Psoas muscle (tissue), 8 donors: ENCODE measurements around the gene KCTD16. TPM values are rescaled to one million over a fixed set of nuclear protein-coding genes. Genes with fewer than 3 reads are reported as not detected.

Experiments
- ATAC-seq, 4 donors: fragments of 200-7000 bp; cut with Tn5 transposase; one replicate each; pipeline ENCODE4 v1.9.1; 2020; ENCODE audit warnings: moderate library complexity in 3 of 4, mild to moderate bottlenecking in 2 of 4
- DNase-seq, 2 donors: peaks; one replicate each; pipeline ENCODE4 v3.0.0-alpha.2; 2020
- H3K27ac ChIP-seq: fragments of 200-600 bp; one replicate; pipeline ENCODE4 v1.8.0; 2022
- H3K27me3 ChIP-seq, 3 donors: fragments of 200-600 bp in 1 of 3; one replicate each; pipeline versions ENCODE4 v1.6.1 to v1.8.0; 2013 to 2022; ENCODE audit warnings: low read length in 2 of 3, mild to moderate bottlenecking in 2 of 3, moderate library complexity in 1 of 3; ENCODE audit not compliant: insufficient read depth in 3 of 3
- H3K36me3 ChIP-seq, 2 donors: fragments of 200-600 bp in 1 of 2; one replicate each; pipeline versions ENCODE4 v1.6.1 to v1.8.0; 2013 to 2022; ENCODE audit warnings: low read depth in 1 of 2, mild to moderate bottlenecking in 1 of 2, moderate library complexity in 1 of 2; ENCODE audit not compliant: insufficient read depth in 1 of 2
- H3K4me1 ChIP-seq: fragments of 200-600 bp; one replicate; pipeline ENCODE4 v1.8.0; 2022
- H3K4me3 ChIP-seq: fragments of 200-600 bp; one replicate; pipeline ENCODE4 v1.8.0; 2022; ENCODE audit warnings: mild to moderate bottlenecking
- H3K9me3 ChIP-seq: fragments of 200-600 bp; one replicate; pipeline ENCODE4 v1.8.0; 2022
- CTCF ChIP-seq: fragments of 200-600 bp; IDR thresholded peaks from one replicate; pipeline ENCODE4 v1.8.0; 2022; ENCODE audit warnings: antibody characterized with exemption
- whole genome bisulfite sequencing, 3 donors: extraction: QIAGEN DNeasy Blood & Tissue Kit; methylation state at CpG; one replicate each; pipeline versions ENCODE4 v1.1.6 to v1.1.7; 2013; 5-methylcytosine and 5-hydroxymethylcytosine counted together
- intact Hi-C, 2 donors: fragments of 100-400 bp; cut with DNase I; formaldehyde crosslinking; loops; one replicate each; pipeline versions ENCODE4 v1.11.0 to v1.14.2; 2022
- polyA plus RNA-seq, 3 donors: library from polyadenylated mRNA; stranded (reverse); fragments of 200-250 nt; gene quantifications; one replicate each; pipeline ENCODE4 v1.2.3, GENCODE V29; 2013
- total RNA-seq, 4 donors: library from RNA; stranded (reverse); fragmentation: NEBNext Ultra II Directional in 2 of 4; extraction: Animal tissue kit (Norgen Biotek cat#: 25700) in 2 of 4; gene quantifications; one replicate each; pipeline versions ENCODE4 v1.2.1 to v1.2.4, GENCODE V29; 2021 to 2023
- donor health status: healthy with polysubstance abuse.
- donor health status: DM: no; HTN: no; CAD: no; lungs with moderate emphysema.
- donor health status: Bipolar disorder and iron deficiency.
- donor health status: healthy.
- donor health status: DM: yes; HTN: yes; CAD: no.
- donor health status: DM: no; HTN: no; CAD: no.
- donor health status: DM: no; HTN: no; CAD: no.
- donor health status: DM: yes; HTN: yes; CAD: no.

KCTD16 gene
- total and polyA plus RNA-seq, 7 donors: 0.01 to 0.04 (median 0.01) TPM; not detected in 4

- no peak for DNase-seq
- WGBS, 3 donors: 34 to 50% (median 39%) methylated on average over 4 of the region's 4 CpGs
- no peak overlapping the region for H3K4me3 ChIP-seq
- H3K36me3 ChIP-seq: no peaks in the 10 kb centered on the region
- intact Hi-C loops: loop anchor here in 1 of 2 donors (10.0 kb wide), 2 partner anchors 320 to 740 kb away; partner anchors contain the start of gene NR3C1
- no peaks in the 10 kb centered on the region for H3K9me3 ChIP-seq
- TF ChIP-seq CTCF: no peak
- peaks cover 32% of the 10 kb centered on the region for H3K4me1 ChIP-seq
- H3K27ac ChIP-seq: peak overlapping the region; percentile 32
- H3K27me3 ChIP-seq: no peaks in the 10 kb centered on the region
- ATAC-seq: peak in 1 of 4 donors; percentile 32
Observed at GRCh38 chr5:144144956-144145751, 25.5 kb upstream of the KCTD16 start.

- Histone ChIP-seq H3K36me3 (no peaks in the 10 kb centered on the region), H3K27ac (no peak overlapping the region), H3K4me3 (no peak overlapping the region), H3K27me3 (no peaks in the 10 kb centered on the region), H3K9me3 (no peaks in the 10 kb centered on the region), H3K4me1 (peaks cover 4% of the 10 kb centered on the region)
- no peak for TF ChIP-seq CTCF
- WGBS, 3 donors: 86 to 89% (median 87%) methylated on average over 3 of the region's 3 CpGs
- no peak for DNase-seq
- ATAC-seq: no peak
- intact Hi-C loops: no loop called here
Observed at GRCh38 chr5:144151026-144151425, 19.6 kb upstream of the KCTD16 start.

GRCh38 chr5:144156767-144157171 lies 13.9 kb upstream of the KCTD16 start:
- no peaks in the 10 kb centered on the region for H3K9me3 ChIP-seq
- H3K4me3 ChIP-seq: no peak overlapping the region
- WGBS, 3 donors: 82 to 89% (median 84%) methylated on average over 2 of the region's 2 CpGs
- intact Hi-C loops: no loop called here
- no peak overlapping the region for H3K27ac ChIP-seq
- ATAC-seq (no peak), DNase-seq (no peak)
- H3K36me3 ChIP-seq: peaks cover 0 to 35% of the 10 kb centered on the region in 2 donors
- no peaks in the 10 kb centered on the region for H3K4me1 ChIP-seq
- TF ChIP-seq CTCF: no peak
- H3K27me3 ChIP-seq: no peaks in the 10 kb centered on the region

GRCh38 chr5:144162686-144163085 lies 8.0 kb upstream of the KCTD16 start:
- peaks cover 0 to 82% of the 10 kb centered on the region in 2 donors for H3K36me3 ChIP-seq
- WGBS, 3 donors: 91 to 97% (median 97%) methylated on average over 1 of the region's 1 CpG
- H3K27ac ChIP-seq: no peak overlapping the region
- H3K4me1 ChIP-seq: no peaks in the 10 kb centered on the region
- no peaks in the 10 kb centered on the region for H3K27me3 ChIP-seq
- ATAC-seq (no peak), DNase-seq (no peak)
- TF ChIP-seq CTCF: no peak
- H3K9me3 ChIP-seq: no peaks in the 10 kb centered on the region
- intact Hi-C loops: no loop called here
- no peak overlapping the region for H3K4me3 ChIP-seq

- DNase-seq: no peak
- no peaks in the 10 kb centered on the region for H3K27me3 ChIP-seq
- intact Hi-C loops: no loop called here
- no peak for TF ChIP-seq CTCF
- no peak overlapping the region for H3K4me3 ChIP-seq
- H3K4me1 ChIP-seq: peaks cover 17% of the 10 kb centered on the region
- ATAC-seq: no peak
- no peak overlapping the region for H3K27ac ChIP-seq
- WGBS, 3 donors: 60 to 81% (median 79%) methylated on average over 1 of the region's 1 CpG
- peaks cover 0 to 69% of the 10 kb centered on the region in 2 donors for H3K36me3 ChIP-seq
- H3K9me3 ChIP-seq: no peaks in the 10 kb centered on the region
Observed at GRCh38 chr5:144166696-144167095, 4.0 kb upstream of the KCTD16 start.
